ENCODE measurements around the gene AKAP13. TPM values are rescaled to one million over a fixed set of nuclear protein-coding genes. Genes with fewer than 3 reads are reported as not detected.

The AKAP13 gene
- total RNA-seq, 1 experiment from 2014 or later: 47.3 TPM

- H3K9me3 ChIP-seq (ENCODE audit: control insufficient read depth, low read depth, low read length): no peaks in the 10 kb centered on the region
- H3K14ac ChIP-seq (ENCODE audit: insufficient read depth, low read length): no peak overlapping the region
- no peaks in the 10 kb centered on the region for H4K20me1 ChIP-seq (ENCODE audit: control insufficient read depth, insufficient read depth, insufficient read length)
- no peak overlapping the region for H2BK12ac ChIP-seq (ENCODE audit: insufficient read length, low read depth, low read length)
- no peak overlapping the region for H2BK5ac ChIP-seq (ENCODE audit: insufficient read length, low read length)
- no peak overlapping the region for H3K18ac ChIP-seq (ENCODE audit: insufficient read length, low read depth, low read length)
- no peak overlapping the region for H3T11ph ChIP-seq (ENCODE audit: low read length)
- no CpG with 5 or more reads among the region's 2 CpGs for WGBS (ENCODE audit: extremely low coverage, insufficient read length, low lambda C conversion rate)
- no peak overlapping the region for H3K23ac ChIP-seq (ENCODE audit: insufficient read length, low read depth, low read length)
- H3K27me3 ChIP-seq (ENCODE audit: insufficient read depth, low read length): no peaks in the 10 kb centered on the region
- peaks cover 42 to 43% of the 10 kb centered on the region in 2 experiments for H3K4me1 Mint-ChIP-seq
- no peak overlapping the region for H2AK5ac ChIP-seq (ENCODE audit: insufficient read length, low read length)
- H3K27ac ChIP-seq (ENCODE audit: insufficient read length, low read depth, low read length): no peak overlapping the region
- peak overlapping the region in 1 of 3 experiments; percentile 5; a peak in 1 of 7 replicates for H3K27ac Mint-ChIP-seq
- no peak overlapping the region for H2BK20ac ChIP-seq (ENCODE audit: low read depth, low read length, poor library complexity, severe bottlenecking)
- H3K4me3 Mint-ChIP-seq: no peak overlapping the region
- H2AFZ ChIP-seq (ENCODE audit: low read length): no peak overlapping the region
- H3K4ac ChIP-seq (ENCODE audit: low read depth, low read length): no peak overlapping the region
- TF ChIP-seq, protein P1, sequence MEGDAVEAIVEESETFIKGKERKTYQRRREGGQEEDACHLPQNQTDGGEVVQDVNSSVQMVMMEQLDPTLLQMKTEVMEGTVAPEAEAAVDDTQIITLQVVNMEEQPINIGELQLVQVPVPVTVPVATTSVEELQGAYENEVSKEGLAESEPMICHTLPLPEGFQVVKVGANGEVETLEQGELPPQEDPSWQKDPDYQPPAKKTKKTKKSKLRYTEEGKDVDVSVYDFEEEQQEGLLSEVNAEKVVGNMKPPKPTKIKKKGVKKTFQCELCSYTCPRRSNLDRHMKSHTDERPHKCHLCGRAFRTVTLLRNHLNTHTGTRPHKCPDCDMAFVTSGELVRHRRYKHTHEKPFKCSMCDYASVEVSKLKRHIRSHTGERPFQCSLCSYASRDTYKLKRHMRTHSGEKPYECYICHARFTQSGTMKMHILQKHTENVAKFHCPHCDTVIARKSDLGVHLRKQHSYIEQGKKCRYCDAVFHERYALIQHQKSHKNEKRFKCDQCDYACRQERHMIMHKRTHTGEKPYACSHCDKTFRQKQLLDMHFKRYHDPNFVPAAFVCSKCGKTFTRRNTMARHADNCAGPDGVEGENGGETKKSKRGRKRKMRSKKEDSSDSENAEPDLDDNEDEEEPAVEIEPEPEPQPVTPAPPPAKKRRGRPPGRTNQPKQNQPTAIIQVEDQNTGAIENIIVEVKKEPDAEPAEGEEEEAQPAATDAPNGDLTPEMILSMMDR (conservative IDR thresholded peaks at IDR 0.05): no peak
- no peak overlapping the region for H4K5ac ChIP-seq (ENCODE audit: insufficient read length, low read depth, low read length)
- H3K79me2 ChIP-seq (ENCODE audit: insufficient read depth, low read length): no peaks in the 10 kb centered on the region; the same call in 1 of the 2 replicates
- H3K56ac ChIP-seq (ENCODE audit: insufficient read length, low read depth, low read length): no peak overlapping the region
- H2BK120ac ChIP-seq (ENCODE audit: low read depth, low read length, poor library complexity, severe bottlenecking): no peak overlapping the region
- no peaks in the 10 kb centered on the region for H3K9me3 Mint-ChIP-seq
- peaks cover 3% of the 10 kb centered on the region for H3K79me1 ChIP-seq (ENCODE audit: insufficient read depth, low read depth, low read length, poor library complexity, severe bottlenecking)
- no peaks in the 10 kb centered on the region for H3K23me2 ChIP-seq (ENCODE audit: insufficient read length, low read depth, low read length, poor library complexity, severe bottlenecking)
- H4K8ac ChIP-seq (replicated peaks; ENCODE audit: insufficient read length, low read depth, low read length): no peak overlapping the region
- 0 out of 2 replicates have a peak, but pooled peaks cover 4% of the 10 kb centered on the region for H3K4me1 ChIP-seq (ENCODE audit: insufficient read depth, low read length)
- no peaks in the 10 kb centered on the region for H3K27me3 Mint-ChIP-seq (ENCODE audit: low read depth)
- no peak overlapping the region for H3K9ac ChIP-seq (ENCODE audit: extremely low read depth, insufficient read length, low read length)
- no peak overlapping the region for H4K91ac ChIP-seq (ENCODE audit: insufficient read length, low read depth, low read length)
- no peak overlapping the region for H2BK15ac ChIP-seq (ENCODE audit: low read depth, low read length)
- no peak for DNase-seq
- H3K4me2 ChIP-seq (ENCODE audit: insufficient read depth, insufficient read length, low read length): no peak overlapping the region
- H3K36me3 Mint-ChIP-seq (ENCODE audit: insufficient read depth in 1 of 3, low read depth in 3 of 3): peaks cover 0 to 6% (median 0%) of the 10 kb centered on the region in 3 experiments; a peak in 3 of 7 replicates
These were observed 78.4 kb downstream of the AKAP13 start for GRCh38 chr15:85458764-85459163.
